ENCODE data around the gene TENM4.

GRCh38 chr11:78810559-78811009 is 630.2 kb downstream of the TENM4 start:
- TF ChIP-seq POLR2AphosphoS5 (IDR thresholded peaks at IDR 0.05) (no peak), CTCF (IDR thresholded peaks at IDR 0.05) (no peak), POLR2A (IDR thresholded peaks at IDR 0.05) (no peak)
